ENCODE data around the gene FARS2.
A peak's percentile ranks its signal among the peaks of the same experiment; 100 is the strongest.

FARS2 gene

GRCh38 chr6:5763871-5764270 is 502.6 kb downstream of the FARS2 start:
- no peak overlapping the region for H3K4me2 ChIP-seq (ENCODE audit: low read length)
- H3K9ac ChIP-seq (ENCODE audit: low read length): no peak overlapping the region
- H4K5ac ChIP-seq (ENCODE audit: low read length): no peak overlapping the region
- H2BK120ac ChIP-seq (ENCODE audit: low read depth, low read length): no peak overlapping the region
- no peak overlapping the region for H2AK5ac ChIP-seq (ENCODE audit: low read length)
- no CpG with 5 or more reads among the region's 8 CpGs for WGBS (ENCODE audit: extremely low coverage, insufficient coverage, low lambda C conversion rate)
- H3K23ac ChIP-seq (ENCODE audit: low read length): no peak overlapping the region
- H3K56ac ChIP-seq (ENCODE audit: low read length): no peak overlapping the region
- no peak overlapping the region for H4K8ac ChIP-seq (ENCODE audit: low read depth, low read length)
- H3K27me3 ChIP-seq (ENCODE audit: insufficient read depth, low read length, poor library complexity): no peaks in the 10 kb centered on the region
- H3K79me2 ChIP-seq (ENCODE audit: control insufficient read depth, insufficient read depth, low read length): no peaks in the 10 kb centered on the region
- H3K36me3 ChIP-seq (ENCODE audit: control insufficient read depth, insufficient read depth, low read length): no peaks in the 10 kb centered on the region
- DNase-seq: no peak
- no peaks in the 10 kb centered on the region for H3K79me1 ChIP-seq (ENCODE audit: low read length)
- no peak overlapping the region for H2BK5ac ChIP-seq (ENCODE audit: low read length)
- H3K27ac ChIP-seq (ENCODE audit: low read depth, low read length): no peak overlapping the region
- no peak overlapping the region for H3K4me3 ChIP-seq (ENCODE audit: low read length)
- H3K18ac ChIP-seq (ENCODE audit: low read length): no peak overlapping the region
- H3K4me1 ChIP-seq (ENCODE audit: control insufficient read depth, low read depth, low read length): no peaks in the 10 kb centered on the region
- no peak overlapping the region for H3K4ac ChIP-seq (ENCODE audit: low read depth, low read length)
- H2BK15ac ChIP-seq (replicated peaks; ENCODE audit: low read depth): no peak overlapping the region

GRCh38 chr6:5764401-5764955 is 503.2 kb downstream of the FARS2 start:
- Histone ChIP-seq H3K4ac (ENCODE audit: low read depth, low read length) (no peak overlapping the region), H3K27ac (ENCODE audit: low read depth, low read length) (no peak overlapping the region)

GRCh38 chr6:5765141-5765760 is 503.9 kb downstream of the FARS2 start:
- H3K56ac ChIP-seq (ENCODE audit: low read length): no peak overlapping the region
- H3K79me2 ChIP-seq (ENCODE audit: control insufficient read depth, insufficient read depth, low read length): no peaks in the 10 kb centered on the region
- no peak overlapping the region for H2BK5ac ChIP-seq (ENCODE audit: low read length)
- no peak overlapping the region for H4K8ac ChIP-seq (ENCODE audit: low read depth, low read length)
- no peak overlapping the region for H2AK5ac ChIP-seq (ENCODE audit: low read length)
- no peaks in the 10 kb centered on the region for H3K4me1 ChIP-seq (ENCODE audit: control insufficient read depth, low read depth, low read length)
- WGBS (ENCODE audit: extremely low coverage, insufficient coverage, low lambda C conversion rate): no CpG with 5 or more reads among the region's 17 CpGs
- no peaks in the 10 kb centered on the region for H3K36me3 ChIP-seq (ENCODE audit: control insufficient read depth, insufficient read depth, low read length)
- no peak overlapping the region for H2BK15ac ChIP-seq (replicated peaks; ENCODE audit: low read depth)
- H3K18ac ChIP-seq (ENCODE audit: low read length): no peak overlapping the region
- no peaks in the 10 kb centered on the region for H3K79me1 ChIP-seq (ENCODE audit: low read length)
- H2BK120ac ChIP-seq (ENCODE audit: low read depth, low read length): no peak overlapping the region
- no peak overlapping the region for H3K27ac ChIP-seq (ENCODE audit: low read depth, low read length)
- no peak overlapping the region for H4K5ac ChIP-seq (ENCODE audit: low read length)
- H3K27me3 ChIP-seq (ENCODE audit: insufficient read depth, low read length, poor library complexity): no peaks in the 10 kb centered on the region
- no peak overlapping the region for H3K4me2 ChIP-seq (ENCODE audit: low read length)
- no peak overlapping the region for H3K23ac ChIP-seq (ENCODE audit: low read length)
- no peak overlapping the region for H3K9ac ChIP-seq (ENCODE audit: low read length)
- no peak overlapping the region for H3K4ac ChIP-seq (ENCODE audit: low read depth, low read length)
- DNase-seq: no peak
- H3K4me3 ChIP-seq (ENCODE audit: low read length): no peak overlapping the region

More at GRCh38 chr6:5764401-5764955, 503.2 kb downstream of the FARS2 start:
- H3K36me3 ChIP-seq (ENCODE audit: control insufficient read depth, insufficient read depth, low read length): no peaks in the 10 kb centered on the region
- DNase-seq: no peak
- H2BK120ac ChIP-seq (ENCODE audit: low read depth, low read length): no peak overlapping the region
- H3K9ac ChIP-seq (ENCODE audit: low read length): no peak overlapping the region
- no peak overlapping the region for H2BK15ac ChIP-seq (replicated peaks; ENCODE audit: low read depth)
- H3K56ac ChIP-seq (ENCODE audit: low read length): no peak overlapping the region
- H3K79me1 ChIP-seq (ENCODE audit: low read length): no peaks in the 10 kb centered on the region
- WGBS (ENCODE audit: extremely low coverage, insufficient coverage, low lambda C conversion rate): no CpG with 5 or more reads among the region's 9 CpGs
- H3K79me2 ChIP-seq (ENCODE audit: control insufficient read depth, insufficient read depth, low read length): no peaks in the 10 kb centered on the region
- no peak overlapping the region for H4K5ac ChIP-seq (ENCODE audit: low read length)
- H2AK5ac ChIP-seq (ENCODE audit: low read length): no peak overlapping the region
- no peaks in the 10 kb centered on the region for H3K4me1 ChIP-seq (ENCODE audit: control insufficient read depth, low read depth, low read length)
- H3K4me2 ChIP-seq (ENCODE audit: low read length): no peak overlapping the region
- H3K18ac ChIP-seq (ENCODE audit: low read length): no peak overlapping the region
- no peaks in the 10 kb centered on the region for H3K27me3 ChIP-seq (ENCODE audit: insufficient read depth, low read length, poor library complexity)
- H4K8ac ChIP-seq (ENCODE audit: low read depth, low read length): no peak overlapping the region
- no peak overlapping the region for H3K4me3 ChIP-seq (ENCODE audit: low read length)
- no peak overlapping the region for H3K23ac ChIP-seq (ENCODE audit: low read length)
- H2BK5ac ChIP-seq (ENCODE audit: low read length): no peak overlapping the region

- Histone ChIP-seq H4K8ac (ENCODE audit: low read depth, low read length) (no peak overlapping the region), H3K4me3 (ENCODE audit: low read length) (no peak overlapping the region), H4K5ac (ENCODE audit: low read length) (no peak overlapping the region), H2AK5ac (ENCODE audit: low read length) (no peak overlapping the region), H3K56ac (ENCODE audit: low read length) (no peak overlapping the region), H3K27me3 (ENCODE audit: insufficient read depth, low read length, poor library complexity) (no peaks in the 10 kb centered on the region), H3K9ac (ENCODE audit: low read length) (no peak overlapping the region), H2BK5ac (ENCODE audit: low read length) (no peak overlapping the region), H2BK15ac (replicated peaks; ENCODE audit: low read depth) (no peak overlapping the region), H3K4me2 (ENCODE audit: low read length) (no peak overlapping the region), H3K4ac (ENCODE audit: low read depth, low read length) (no peak overlapping the region), H2BK120ac (ENCODE audit: low read depth, low read length) (no peak overlapping the region), H3K79me2 (ENCODE audit: control insufficient read depth, insufficient read depth, low read length) (no peaks in the 10 kb centered on the region), H3K4me1 (ENCODE audit: control insufficient read depth, low read depth, low read length) (no peaks in the 10 kb centered on the region), H3K79me1 (ENCODE audit: low read length) (no peaks in the 10 kb centered on the region), H3K36me3 (ENCODE audit: control insufficient read depth, insufficient read depth, low read length) (no peaks in the 10 kb centered on the region), H3K18ac (ENCODE audit: low read length) (no peak overlapping the region), H3K27ac (ENCODE audit: low read depth, low read length) (no peak overlapping the region), H3K23ac (ENCODE audit: low read length) (no peak overlapping the region)
- DNase-seq: peak; percentile 37
- WGBS (ENCODE audit: extremely low coverage, insufficient coverage, low lambda C conversion rate): no CpG with 5 or more reads among the region's 3 CpGs
These were observed 504.9 kb downstream of the FARS2 start for GRCh38 chr6:5766260-5766659.

GRCh38 chr6:5767471-5767870 is 506.2 kb downstream of the FARS2 start:
- Histone ChIP-seq H2BK5ac (ENCODE audit: low read length) (no peak overlapping the region), H3K27me3 (ENCODE audit: insufficient read depth, low read length, poor library complexity) (no peaks in the 10 kb centered on the region)
- no CpG with 5 or more reads among the region's 2 CpGs for WGBS (ENCODE audit: extremely low coverage, insufficient coverage, low lambda C conversion rate)

GRCh38 chr6:5771211-5771610 is 509.9 kb downstream of the FARS2 start:
- Histone ChIP-seq H3K4me1 (ENCODE audit: control insufficient read depth, low read depth, low read length) (no peaks in the 10 kb centered on the region), H3K79me2 (ENCODE audit: control insufficient read depth, insufficient read depth, low read length) (no peaks in the 10 kb centered on the region), H3K18ac (ENCODE audit: low read length) (no peak overlapping the region), H3K4me3 (ENCODE audit: low read length) (no peak overlapping the region), H3K36me3 (ENCODE audit: control insufficient read depth, insufficient read depth, low read length) (no peaks in the 10 kb centered on the region), H3K4ac (ENCODE audit: low read depth, low read length) (no peak overlapping the region), H3K27me3 (ENCODE audit: insufficient read depth, low read length, poor library complexity) (no peaks in the 10 kb centered on the region), H3K9ac (ENCODE audit: low read length) (no peak overlapping the region), H2BK120ac (ENCODE audit: low read depth, low read length) (no peak overlapping the region), H3K4me2 (ENCODE audit: low read length) (no peak overlapping the region), H3K27ac (ENCODE audit: low read depth, low read length) (no peak overlapping the region), H3K23ac (ENCODE audit: low read length) (no peak overlapping the region), H3K56ac (ENCODE audit: low read length) (no peak overlapping the region), H2BK5ac (ENCODE audit: low read length) (no peak overlapping the region), H4K8ac (ENCODE audit: low read depth, low read length) (no peak overlapping the region), H2BK15ac (replicated peaks; ENCODE audit: low read depth) (no peak overlapping the region), H3K79me1 (ENCODE audit: low read length) (no peaks in the 10 kb centered on the region), H4K5ac (ENCODE audit: low read length) (no peak overlapping the region), H2AK5ac (ENCODE audit: low read length) (no peak overlapping the region)
- WGBS (ENCODE audit: extremely low coverage, insufficient coverage, low lambda C conversion rate): no CpG with 5 or more reads among the region's 7 CpGs
- no peak for DNase-seq

More at GRCh38 chr6:5767471-5767870, 506.2 kb downstream of the FARS2 start:
- H2BK120ac ChIP-seq (ENCODE audit: low read depth, low read length): no peak overlapping the region
- H3K23ac ChIP-seq (ENCODE audit: low read length): no peak overlapping the region
- H3K4me1 ChIP-seq (ENCODE audit: control insufficient read depth, low read depth, low read length): no peaks in the 10 kb centered on the region
- H3K4me3 ChIP-seq (ENCODE audit: low read length): no peak overlapping the region
- no peaks in the 10 kb centered on the region for H3K36me3 ChIP-seq (ENCODE audit: control insufficient read depth, insufficient read depth, low read length)
- no peak overlapping the region for H3K9ac ChIP-seq (ENCODE audit: low read length)
- no peak overlapping the region for H2BK15ac ChIP-seq (replicated peaks; ENCODE audit: low read depth)
- no peak overlapping the region for H4K5ac ChIP-seq (ENCODE audit: low read length)
- H3K27ac ChIP-seq (ENCODE audit: low read depth, low read length): no peak overlapping the region
- no peaks in the 10 kb centered on the region for H3K79me1 ChIP-seq (ENCODE audit: low read length)
- no peak overlapping the region for H3K18ac ChIP-seq (ENCODE audit: low read length)
- no peak overlapping the region for H2AK5ac ChIP-seq (ENCODE audit: low read length)
- DNase-seq: no peak
- H3K79me2 ChIP-seq (ENCODE audit: control insufficient read depth, insufficient read depth, low read length): no peaks in the 10 kb centered on the region
- no peak overlapping the region for H4K8ac ChIP-seq (ENCODE audit: low read depth, low read length)
- no peak overlapping the region for H3K4ac ChIP-seq (ENCODE audit: low read depth, low read length)
- H3K56ac ChIP-seq (ENCODE audit: low read length): no peak overlapping the region
- no peak overlapping the region for H3K4me2 ChIP-seq (ENCODE audit: low read length)

Data from mesendoderm (in vitro differentiated cells).